ENCODE data around the gene CIC. TPM values are rescaled to one million over a fixed set of nuclear protein-coding genes. Genes with fewer than 3 reads are reported as not detected.

Gene CIC
- total RNA-seq, 1 experiment from 2014 or later = 67.9 TPM

- peaks cover 6% of the 10 kb centered on the region for H3K36me3 Mint-ChIP-seq (ENCODE audit: insufficient read depth, unreplicated experiment)
- H3K27ac Mint-ChIP-seq (ENCODE audit: low read depth, unreplicated experiment) = no peak overlapping the region
- POLR2A ChIA-PET = interaction anchor here (0.8 kb wide), 2 partner anchors 10 to 12 kb away, joined by 3 to 6 read pairs; partner anchors contain the start of genes PAFAH1B3 and PRR19
- intact Hi-C loops (cut with micrococcal nuclease) = no loop called here
- H3K9me3 Mint-ChIP-seq (ENCODE audit: unreplicated experiment) = no peaks in the 10 kb centered on the region
- BruUV-seq (replicated peaks) = no TSS peak
- peak overlapping the region; percentile 66 for H3K4me3 Mint-ChIP-seq (ENCODE audit: unreplicated experiment)
- CTCF ChIA-PET = interaction anchor here (0.6 to 1.1 kb wide), 2 partner anchors 8 to 68 kb away, joined by 3 to 4 read pairs; no protein-coding TSS in a partner anchor
- no peak for TF ChIP-seq CTCF (IDR thresholded peaks at IDR 0.05; ENCODE audit: unreplicated experiment)
- peaks cover 13% of the 10 kb centered on the region for H3K27me3 Mint-ChIP-seq (ENCODE audit: insufficient read depth, unreplicated experiment)
- DNase-seq (ENCODE audit: unreplicated experiment) = no peak
- H3K4me1 Mint-ChIP-seq (ENCODE audit: insufficient read depth, unreplicated experiment) = peaks cover 12% of the 10 kb centered on the region
Measured at GRCh38 chr19:42313840-42314755, 45.0 kb downstream of the CIC start.

- no peak overlapping the region for H3K27ac Mint-ChIP-seq (ENCODE audit: low read depth, unreplicated experiment)
- DNase-seq (ENCODE audit: unreplicated experiment) = no peak
- H3K27me3 Mint-ChIP-seq (ENCODE audit: insufficient read depth, unreplicated experiment) = peaks cover 13% of the 10 kb centered on the region
- ChIA-PET POLR2A (no interaction called here), CTCF (interaction anchor here (0.6 to 1.9 kb wide), 3 partner anchors 19 to 283 kb away, joined by 3 to 5 read pairs (median 5); no protein-coding TSS in a partner anchor)
- H3K9me3 Mint-ChIP-seq (ENCODE audit: unreplicated experiment) = no peaks in the 10 kb centered on the region
- BruUV-seq (replicated peaks) = no TSS peak
- no peak overlapping the region for H3K4me3 Mint-ChIP-seq (ENCODE audit: unreplicated experiment)
- H3K36me3 Mint-ChIP-seq (ENCODE audit: insufficient read depth, unreplicated experiment) = peaks cover 6% of the 10 kb centered on the region
- TF ChIP-seq CTCF (IDR thresholded peaks at IDR 0.05; ENCODE audit: unreplicated experiment) = no peak
- intact Hi-C loops (cut with micrococcal nuclease) = no loop called here
- H3K4me1 Mint-ChIP-seq (ENCODE audit: insufficient read depth, unreplicated experiment) = peaks cover 12% of the 10 kb centered on the region
Measured at GRCh38 chr19:42315024-42315423, 46.0 kb downstream of the CIC start.

GRCh38 chr19:42316223-42317211 is 47.5 kb downstream of the CIC start:
- Mint-ChIP-seq H3K9me3 (ENCODE audit: unreplicated experiment) (no peaks in the 10 kb centered on the region), H3K4me3 (ENCODE audit: unreplicated experiment) (peak overlapping the region; percentile 6), H3K4me1 (ENCODE audit: insufficient read depth, unreplicated experiment) (peaks cover 12% of the 10 kb centered on the region), H3K27me3 (ENCODE audit: insufficient read depth, unreplicated experiment) (peaks cover 13% of the 10 kb centered on the region), H3K27ac (ENCODE audit: low read depth, unreplicated experiment) (no peak overlapping the region), H3K36me3 (ENCODE audit: insufficient read depth, unreplicated experiment) (peaks cover 6% of the 10 kb centered on the region)
- intact Hi-C loops (cut with micrococcal nuclease) = no loop called here
- no peak for DNase-seq (ENCODE audit: unreplicated experiment)
- no TSS peak for BruUV-seq (replicated peaks)
- no peak for TF ChIP-seq CTCF (IDR thresholded peaks at IDR 0.05; ENCODE audit: unreplicated experiment)
- CTCF ChIA-PET = interaction anchor here (0.5 to 1.9 kb wide), 4 partner anchors 20 to 191 kb away, joined by 3 to 5 read pairs (median 3); no protein-coding TSS in a partner anchor
- POLR2A ChIA-PET = no interaction called here
